HEK293T (cell line): Measurements from ENCODE around the gene RNF213.

Source experiments
- CTCF ChIA-PET: fragments of 350-600 bp; formaldehyde crosslinking; extraction: SDS; loops from one replicate; lab custom pipeline; 2021; ENCODE audit warnings: antibody characterized with exemption, inconsistent platforms; lab: Yijun Ruan, JAX
- POLR2A ChIA-PET: fragments of 350-600 bp; formaldehyde crosslinking; extraction: SDS; loops from one replicate; lab custom pipeline; 2020; ENCODE audit warnings: antibody characterized with exemption, inconsistent platforms; lab: Yijun Ruan, JAX
- DNase-seq: peaks from one replicate; pipeline ENCODE4 v3.0.0; 2012; ENCODE audit warnings: mixed read lengths; ENCODE audit errors: extremely low spot score
- ARNT ChIP-seq: fragments of 450-650 bp; IDR thresholded peaks from 2 replicates; pipeline ENCODE4 v1.6.1; 2017; ENCODE audit warnings: mild to moderate bottlenecking
- BHLHE40 ChIP-seq: fragments of 450-650 bp; IDR thresholded peaks from 2 replicates; pipeline ENCODE4 v1.6.1; 2016; ENCODE audit warnings: mild to moderate bottlenecking, moderate library complexity, borderline replicate concordance
- CTBP1 ChIP-seq: fragments of 450-650 bp; IDR thresholded peaks from 2 replicates; pipeline ENCODE4 v1.6.1; 2016; ENCODE audit warnings: borderline replicate concordance
- ELF4 ChIP-seq: fragments of 450-650 bp; IDR thresholded peaks from 2 replicates; pipeline ENCODE4 v1.6.1; 2017; ENCODE audit warnings: antibody characterized with exemption
- FOXA1 ChIP-seq: fragments of 450-650 bp; IDR thresholded peaks from 2 replicates; pipeline ENCODE4 v1.6.1; 2016; ENCODE audit warnings: mild to moderate bottlenecking
- FOXK2 ChIP-seq: fragments of 450-650 bp; IDR thresholded peaks from 2 replicates; pipeline ENCODE4 v1.6.1; 2016; ENCODE audit warnings: mild to moderate bottlenecking
- FOXM1 ChIP-seq: fragments of 450-650 bp; IDR thresholded peaks from 2 replicates; pipeline ENCODE4 v1.6.1; 2017; ENCODE audit warnings: mild to moderate bottlenecking, borderline replicate concordance
- HDGF ChIP-seq: fragments of 450-650 bp; IDR thresholded peaks from 2 replicates; pipeline ENCODE4 v1.6.1; 2017; ENCODE audit warnings: antibody characterized with exemption, borderline replicate concordance
- L3MBTL2 ChIP-seq: fragments of 450-650 bp; conservative IDR thresholded peaks from 2 replicates; pipeline ENCODE4 v1.6.1; 2016; ENCODE audit warnings: mild to moderate bottlenecking
- LEF1 ChIP-seq: fragments of 450-650 bp; IDR thresholded peaks from 2 replicates; pipeline ENCODE4 v1.6.1; 2017; ENCODE audit warnings: mild to moderate bottlenecking, borderline replicate concordance
- NFRKB ChIP-seq: fragments of 450-650 bp; IDR thresholded peaks from 2 replicates; pipeline ENCODE4 v1.6.1; 2016; ENCODE audit warnings: mild to moderate bottlenecking, moderate library complexity
- SP1 ChIP-seq: fragments of 450-650 bp; IDR thresholded peaks from 2 replicates; pipeline ENCODE4 v1.6.1; 2017
- SUZ12 ChIP-seq: fragments of 450-650 bp; IDR thresholded peaks from 2 replicates; pipeline ENCODE4 v1.6.1; 2016; ENCODE audit warnings: mild to moderate bottlenecking
- TARDBP ChIP-seq: fragments of 450-650 bp; IDR thresholded peaks from 2 replicates; pipeline ENCODE4 v1.6.1; 2016
- ZNF384 ChIP-seq: fragments of 450-650 bp; IDR thresholded peaks from 2 replicates; pipeline ENCODE4 v1.6.1; 2016
- TF ChIP-seq, protein P1 (sequence below): fragments of 450-650 bp; IDR thresholded peaks from 2 replicates; pipeline ENCODE4 v1.6.1; 2016

RNF213 gene

DNA sequence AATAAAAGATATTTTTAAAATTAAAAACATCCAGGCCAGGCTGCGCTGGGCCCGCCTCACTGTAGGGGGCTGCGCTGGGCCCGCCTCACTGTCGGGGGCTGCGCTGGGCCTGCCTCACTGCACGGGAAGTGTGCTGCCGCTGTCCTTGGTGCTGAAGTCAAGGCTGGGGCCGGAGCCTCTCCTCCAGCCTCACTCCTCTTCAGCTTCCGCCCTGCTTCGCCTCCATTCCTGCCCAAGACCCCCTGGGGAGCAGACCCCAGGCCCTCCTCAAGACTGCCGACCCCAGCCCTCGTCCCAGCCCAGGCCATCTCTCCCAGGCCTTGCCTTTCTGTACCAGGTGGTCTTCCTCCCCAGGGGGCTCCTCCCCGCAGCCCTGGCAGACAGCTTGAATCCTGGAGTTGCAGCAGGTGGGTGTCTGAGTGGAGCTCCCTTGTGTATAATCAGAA is 180.5 kb downstream of the RNF213 start:
- ChIA-PET CTCF (no interaction called here), POLR2A (interaction anchor here (8.0 kb wide), 1 partner anchor 14 kb away, joined by 56 read pairs; no protein-coding TSS in a partner anchor)
- TF ChIP-seq FOXK2: no peak
- no peak for TF ChIP-seq ELF4
- TF ChIP-seq NFRKB: no peak
- TF ChIP-seq CTBP1: no peak
- no peak for TF ChIP-seq L3MBTL2
- TF ChIP-seq BHLHE40: no peak
- TF ChIP-seq FOXM1: no peak
- TF ChIP-seq ZNF384: no peak
- no peak for TF ChIP-seq TARDBP
- no peak for TF ChIP-seq LEF1
- TF ChIP-seq SUZ12: no peak
- TF ChIP-seq HDGF: no peak
- peak; percentile 90 for DNase-seq

DNA sequence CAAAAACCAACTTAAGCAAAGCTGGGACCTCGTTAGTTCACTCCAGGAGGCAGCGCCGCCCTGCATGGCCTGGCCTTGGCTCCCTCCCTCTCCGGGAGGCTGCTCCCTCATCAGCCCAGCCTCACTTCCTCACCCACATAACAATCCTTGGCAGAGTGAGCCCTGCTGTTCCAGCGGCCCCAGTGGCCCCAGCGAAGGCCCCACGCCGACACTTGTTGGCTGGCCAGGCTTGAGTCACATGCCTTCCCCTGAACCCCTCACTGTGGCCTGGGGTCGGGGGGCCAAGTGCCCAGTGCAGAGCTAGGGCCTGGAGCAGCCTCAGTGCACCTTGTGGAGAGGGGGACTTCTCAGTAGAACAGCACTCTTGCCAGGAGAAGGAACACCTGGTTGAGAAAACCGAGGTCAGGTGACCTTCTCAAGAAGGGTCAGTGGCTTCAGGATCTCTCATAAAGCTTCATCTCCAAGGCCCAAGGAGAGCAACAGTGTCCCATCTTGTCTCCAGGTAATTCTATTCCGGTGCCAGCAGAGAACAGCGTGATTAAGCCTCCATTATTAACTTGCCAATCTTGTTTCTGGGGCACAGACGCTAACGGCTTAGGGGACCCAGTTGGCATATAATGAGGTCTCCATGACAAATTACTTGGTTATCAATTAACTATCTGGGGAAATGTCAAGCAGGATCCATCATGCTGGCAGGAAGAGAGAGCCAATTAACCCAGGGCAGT is 181.1 kb downstream of the RNF213 start:
- CTCF ChIA-PET: no interaction called here

DNA sequence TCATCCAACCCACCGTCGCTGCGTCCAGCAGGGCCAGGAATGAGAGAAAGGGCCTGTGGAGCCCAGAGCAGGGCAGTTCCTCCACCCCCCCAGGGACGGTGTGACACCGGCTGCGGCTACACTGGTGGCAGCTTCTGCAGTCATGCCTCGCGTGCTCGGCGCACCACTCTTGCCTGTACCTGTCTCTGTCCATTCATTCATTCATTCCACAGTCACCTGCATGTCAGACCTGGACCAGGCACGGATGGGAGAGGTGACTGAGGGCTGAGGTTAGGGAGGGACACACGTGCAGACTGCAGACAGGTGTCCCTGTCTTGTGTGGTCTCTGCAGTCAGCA is 181.6 kb downstream of the RNF213 start:
- DNase-seq: no peak
- POLR2A ChIA-PET: interaction anchor here (1.1 to 8.0 kb wide), 2 partner anchors 11 to 13 kb away, joined by 3 to 56 read pairs; no protein-coding TSS in a partner anchor
- CTCF ChIA-PET: no interaction called here
- TF ChIP-seq ZNF384: no peak
- no peak for TF ChIP-seq ARNT
- no peak for TF ChIP-seq LEF1
- no peak for TF ChIP-seq CTBP1
- TF ChIP-seq, protein P1, sequence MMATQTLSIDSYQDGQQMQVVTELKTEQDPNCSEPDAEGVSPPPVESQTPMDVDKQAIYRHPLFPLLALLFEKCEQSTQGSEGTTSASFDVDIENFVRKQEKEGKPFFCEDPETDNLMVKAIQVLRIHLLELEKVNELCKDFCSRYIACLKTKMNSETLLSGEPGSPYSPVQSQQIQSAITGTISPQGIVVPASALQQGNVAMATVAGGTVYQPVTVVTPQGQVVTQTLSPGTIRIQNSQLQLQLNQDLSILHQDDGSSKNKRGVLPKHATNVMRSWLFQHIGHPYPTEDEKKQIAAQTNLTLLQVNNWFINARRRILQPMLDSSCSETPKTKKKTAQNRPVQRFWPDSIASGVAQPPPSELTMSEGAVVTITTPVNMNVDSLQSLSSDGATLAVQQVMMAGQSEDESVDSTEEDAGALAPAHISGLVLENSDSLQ: no peak
- no peak for TF ChIP-seq ELF4
- no peak for TF ChIP-seq SP1
- TF ChIP-seq SUZ12: no peak
- TF ChIP-seq FOXA1: no peak
- no peak for TF ChIP-seq BHLHE40

More for the DNA sequence above, 181.1 kb downstream of the RNF213 start:
- TF ChIP-seq FOXM1: no peak
- TF ChIP-seq, protein P1: no peak
- no peak for TF ChIP-seq ZNF384
- TF ChIP-seq L3MBTL2: no peak
- no peak for TF ChIP-seq FOXK2
- no peak for TF ChIP-seq NFRKB
- TF ChIP-seq LEF1: no peak
- no peak for TF ChIP-seq FOXA1
- no peak for TF ChIP-seq SP1
- POLR2A ChIA-PET: interaction anchor here (8.0 kb wide), 1 partner anchor 13 kb away, joined by 56 read pairs; no protein-coding TSS in a partner anchor
- no peak for DNase-seq

DNA sequence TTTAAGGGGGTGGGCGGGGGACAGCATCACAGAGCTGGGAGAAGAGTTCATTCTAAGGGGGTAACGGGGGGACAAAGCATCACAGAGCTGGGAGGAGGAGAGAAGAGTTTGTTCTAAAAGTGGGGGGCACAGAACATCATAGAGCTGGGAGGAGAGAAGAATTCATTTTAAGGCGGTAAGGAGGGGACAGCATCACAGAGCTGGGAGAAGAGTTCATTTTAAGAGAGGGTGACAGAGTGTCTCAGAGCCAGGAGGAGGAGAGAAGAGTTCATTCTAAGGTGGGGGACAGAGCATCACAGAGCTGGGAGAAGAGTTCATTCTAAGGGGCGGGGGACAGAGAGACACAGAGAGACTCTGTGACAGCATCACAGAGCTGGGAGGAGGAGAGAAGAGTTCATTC is 182.1 kb downstream of the RNF213 start:
- ChIA-PET POLR2A (interaction anchor here (1.1 to 8.0 kb wide), 2 partner anchors 10 to 12 kb away, joined by 3 to 56 read pairs; no protein-coding TSS in a partner anchor), CTCF (no interaction called here)
- no peak for DNase-seq
- no peak for TF ChIP-seq BHLHE40
- TF ChIP-seq L3MBTL2: no peak
- no peak for TF ChIP-seq ELF4
- no peak for TF ChIP-seq ZNF384
- TF ChIP-seq NFRKB: no peak
- no peak for TF ChIP-seq HDGF
- no peak for TF ChIP-seq FOXA1
- TF ChIP-seq FOXK2: no peak
- TF ChIP-seq SUZ12: no peak
- no peak for TF ChIP-seq TARDBP
- no peak for TF ChIP-seq CTBP1
- no peak for TF ChIP-seq ARNT
- no peak for TF ChIP-seq LEF1
- no peak for TF ChIP-seq FOXM1

DNA sequence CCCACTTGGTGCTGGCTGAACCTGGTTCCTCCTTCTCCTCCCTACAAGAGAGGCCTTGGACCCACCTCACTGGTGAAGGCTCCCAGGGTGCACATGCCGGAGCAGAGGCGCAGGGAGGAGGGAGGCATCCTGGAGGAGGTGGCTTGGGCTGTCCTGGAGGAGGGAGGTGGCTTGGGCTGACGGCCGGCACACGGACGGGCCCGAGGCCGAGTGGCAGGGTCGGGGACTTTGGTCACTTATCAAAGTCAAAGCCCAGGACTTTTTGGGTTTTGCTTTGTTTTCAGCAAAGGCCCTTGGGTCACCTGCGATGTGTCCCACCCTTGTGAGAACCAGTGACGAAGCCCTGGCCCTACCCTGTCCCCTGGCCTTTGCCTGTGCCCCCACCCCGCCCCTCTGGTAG is 182.8 kb downstream of the RNF213 start:
- DNase-seq: no peak
- ChIA-PET CTCF (no interaction called here), POLR2A (interaction anchor here (1.1 to 8.0 kb wide), 2 partner anchors 10 to 12 kb away, joined by 3 to 56 read pairs; no protein-coding TSS in a partner anchor)
- TF ChIP-seq ZNF384: no peak
- no peak for TF ChIP-seq SP1
- no peak for TF ChIP-seq LEF1
- no peak for TF ChIP-seq SUZ12
- TF ChIP-seq HDGF: no peak
- TF ChIP-seq FOXK2: no peak
- no peak for TF ChIP-seq L3MBTL2
- no peak for TF ChIP-seq NFRKB
- no peak for TF ChIP-seq ARNT
- TF ChIP-seq CTBP1: no peak
- TF ChIP-seq ELF4: no peak
- TF ChIP-seq BHLHE40: no peak
- TF ChIP-seq, protein P1: no peak
